Aorta (tissue), 5 donors: Measurements from ENCODE around the gene EMC10. TPM values are rescaled to one million over a fixed set of nuclear protein-coding genes. Genes with fewer than 3 reads are reported as not detected.
"Not testable (repeated sequence)": the region's sequence is repeated elsewhere in the genome, so short reads cannot be mapped to it uniquely, and the experiment has no call there.

Experiments
- ATAC-seq: fragments of 200-7000 bp; cut with Tn5 transposase; one replicate; pipeline ENCODE4 v1.9.1; 2022; ENCODE audit warnings: moderate library complexity; ENCODE audit not compliant: low FRiP score
- DNase-seq, 2 donors: peaks; one replicate each; pipeline ENCODE4 v3.0.0-alpha.2; 2020
- H3K27ac ChIP-seq, 2 donors: one replicate each; pipeline ENCODE4 v1.5.1; 2013; ENCODE audit warnings: low read length in 2 of 2, mild to moderate bottlenecking in 2 of 2, moderate library complexity in 2 of 2, control low read depth in 1 of 2, inconsistent platforms in 1 of 2, low read depth in 1 of 2
- H3K27me3 ChIP-seq, 2 donors: one replicate each; pipeline ENCODE4 v1.6.1; 2013; ENCODE audit warnings: control low read depth in 1 of 2, low read length in 1 of 2, mild to moderate bottlenecking in 1 of 2, moderate library complexity in 1 of 2; ENCODE audit not compliant: insufficient read depth in 2 of 2, control insufficient read depth in 1 of 2
- H3K36me3 ChIP-seq, 2 donors: one replicate each; pipeline ENCODE4 v1.6.1; 2013; ENCODE audit warnings: control low read depth in 1 of 2, low read length in 1 of 2, mild to moderate bottlenecking in 1 of 2; ENCODE audit not compliant: insufficient read depth in 2 of 2, control insufficient read depth in 1 of 2
- H3K4me1 ChIP-seq, 2 donors: one replicate each; pipeline ENCODE4 v1.6.1; 2013; ENCODE audit warnings: low read length in 2 of 2, control low read depth in 1 of 2, mild to moderate bottlenecking in 1 of 2, moderate library complexity in 1 of 2; ENCODE audit not compliant: insufficient read depth in 2 of 2, control insufficient read depth in 1 of 2
- H3K4me3 ChIP-seq, 2 donors: one replicate each; pipeline ENCODE4 v1.5.1; 2013; ENCODE audit warnings: low read length in 2 of 2, control low read depth in 1 of 2, mild to moderate bottlenecking in 1 of 2
- H3K9me3 ChIP-seq: one replicate; pipeline ENCODE4 v1.6.1; 2013; ENCODE audit warnings: mild to moderate bottlenecking, low read length; ENCODE audit not compliant: control insufficient read depth
- WGBS, 2 donors: extraction: QIAGEN DNeasy Blood & Tissue Kit; methylation state at CpG; one replicate each; pipeline ENCODE4 v1.1.7; 2013; 5-methylcytosine and 5-hydroxymethylcytosine counted together
- intact Hi-C, 2 donors: fragments of 100-400 bp; cut with DNase I; formaldehyde crosslinking; loops; one replicate each; pipeline versions ENCODE4 v1.14.2 to v1.15.0; 2022
- polyA plus RNA-seq, 2 donors: library from polyadenylated mRNA; stranded (reverse); fragments of 200-250 nt; gene quantifications; one replicate each; pipeline ENCODE4 v1.2.3, GENCODE V29; 2013
- total RNA-seq, 2 donors: library from RNA; stranded (reverse); fragmentation: NEBNext Ultra II Directional; extraction: Animal tissue kit (Norgen Biotek cat#: 25700); gene quantifications; one replicate each; pipeline ENCODE4 v1.2.1, GENCODE V29; 2021
- donor health status: healthy with polysubstance abuse.
- donor health status: Bipolar disorder and iron deficiency.
- donor health status: DM: no; HTN: no; CAD: no.
- donor health status: DM: no; HTN: no; CAD: no.
- donor health status: DM: yes; HTN: yes; CAD: no.

Gene EMC10
- total and polyA plus RNA-seq, 4 donors: 65.2 to 111 (median 83.1) TPM

DNA sequence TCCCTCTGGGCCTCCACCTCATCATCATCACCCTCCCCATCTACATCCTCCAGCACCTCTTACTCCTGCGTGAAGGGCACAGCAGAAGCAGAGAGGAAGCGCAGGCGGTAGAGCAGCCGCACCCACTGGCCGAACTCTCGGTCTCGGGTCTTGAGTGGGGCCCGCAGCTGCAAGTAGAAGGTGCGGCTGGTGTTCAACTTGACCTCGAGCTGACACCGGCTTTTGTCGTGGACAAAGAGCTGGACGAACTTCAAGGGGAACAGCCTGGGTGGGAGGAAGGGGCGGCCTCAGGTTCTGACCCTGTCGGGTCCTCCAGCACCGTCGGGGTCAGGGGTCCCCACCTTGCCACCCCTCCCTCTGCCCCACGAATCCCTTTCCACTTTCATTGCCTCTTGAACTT, 8.7 kb upstream of the EMC10 start:
- ATAC-seq: no peak
- WGBS, 2 donors: 83 to 89% methylated on average over 18 of the region's 18 CpGs
- Histone ChIP-seq H3K4me1 (no peaks in the 10 kb centered on the region), H3K9me3 (no peaks in the 10 kb centered on the region), H3K27ac (no peak overlapping the region), H3K4me3 (no peak overlapping the region), H3K27me3 (no peaks in the 10 kb centered on the region), H3K36me3 (no peaks in the 10 kb centered on the region)
- DNase-seq: no peak
- intact Hi-C loops: no loop called here

GRCh38 chr19:50468818-50469217, 7.5 kb upstream of the EMC10 start:
- 84 to 87% methylated on average over 6 of the region's 6 CpGs for WGBS, 2 donors
- intact Hi-C loops: no loop called here
- H3K4me3 ChIP-seq: no peak overlapping the region
- H3K27ac ChIP-seq: no peak overlapping the region
- H3K36me3 ChIP-seq: no peaks in the 10 kb centered on the region
- no peaks in the 10 kb centered on the region for H3K27me3 ChIP-seq
- DNase-seq: no peak
- H3K9me3 ChIP-seq: no peaks in the 10 kb centered on the region
- ATAC-seq: no peak
- H3K4me1 ChIP-seq: no peaks in the 10 kb centered on the region

GRCh38 chr19:50473336-50473735, 3.0 kb upstream of the EMC10 start:
- intact Hi-C loops, H3K4me1 ChIP-seq, H3K27me3 ChIP-seq, H3K27ac ChIP-seq, H3K9me3 ChIP-seq, ATAC-seq, H3K4me3 ChIP-seq, H3K36me3 ChIP-seq, DNase-seq: not testable (repeated sequence)
- WGBS, 2 donors: 50 to 60% methylated on average over 3 of the region's 3 CpGs

GRCh38 chr19:50475101-50475568, 1.2 kb upstream of the EMC10 start:
- H3K36me3 ChIP-seq: no peaks in the 10 kb centered on the region
- ATAC-seq (no peak), DNase-seq (peak in 1 of 2 donors; percentile 73)
- H3K9me3 ChIP-seq: no peaks in the 10 kb centered on the region
- no peaks in the 10 kb centered on the region for H3K4me1 ChIP-seq
- H3K27me3 ChIP-seq: no peaks in the 10 kb centered on the region
- H3K27ac ChIP-seq: no peak overlapping the region
- H3K4me3 ChIP-seq: no peak overlapping the region
- 71 to 77% methylated on average over 12 of the region's 12 CpGs for WGBS, 2 donors
- intact Hi-C loops: no loop called here

DNA sequence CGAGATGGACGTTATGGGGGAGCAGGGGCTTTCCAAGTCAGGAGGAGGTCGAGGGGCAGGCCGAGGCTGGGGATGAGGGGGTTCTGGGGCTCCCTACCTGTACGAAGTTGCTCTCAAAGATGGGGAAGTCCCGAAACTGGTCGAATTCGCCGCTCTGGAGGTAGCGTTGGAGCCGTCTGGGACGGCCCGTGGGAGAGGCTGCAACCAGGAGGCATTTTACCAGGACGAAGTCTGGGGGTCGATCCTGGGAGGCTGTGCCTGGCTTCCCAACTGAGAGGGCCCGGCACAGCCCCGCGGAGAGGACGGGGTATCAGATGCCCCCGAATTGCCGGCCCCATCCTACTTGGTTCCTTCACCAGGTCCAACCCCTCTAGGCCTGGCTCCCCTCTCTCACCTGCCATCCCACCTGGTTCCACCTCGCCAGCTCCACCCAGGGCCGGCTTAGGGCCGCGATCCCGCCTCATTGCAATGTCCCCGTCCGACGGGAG, 527 bp upstream of the EMC10 start:
- Histone ChIP-seq H3K4me1 (no peaks in the 10 kb centered on the region), H3K36me3 (peaks cover 0 to 4% of the 10 kb centered on the region in 2 donors), H3K27me3 (no peaks in the 10 kb centered on the region), H3K9me3 (no peaks in the 10 kb centered on the region), H3K4me3 (no peak overlapping the region), H3K27ac (no peak overlapping the region)
- DNase-seq: peak in 1 of 2 donors; percentile 71
- intact Hi-C loops: loop anchor here in 1 of 2 donors (2.0 kb wide), 1 partner anchor 37 kb away; the partner anchor contains the start of gene ASPDH
- WGBS, 2 donors: 68 to 72% methylated on average over 28 to 29 of the region's 29 CpGs
- no peak for ATAC-seq

GRCh38 chr19:50476907-50477238, 566 bp downstream of the EMC10 start:
- H3K27me3 ChIP-seq: no peaks in the 10 kb centered on the region
- peaks cover 0 to 4% of the 10 kb centered on the region in 2 donors for H3K36me3 ChIP-seq
- no peak for DNase-seq
- ATAC-seq: no peak
- no peak overlapping the region for H3K27ac ChIP-seq
- H3K4me3 ChIP-seq: peak overlapping the region; percentile 62 to 78
- H3K4me1 ChIP-seq: no peaks in the 10 kb centered on the region
- intact Hi-C loops: loop anchor here in 1 of 2 donors (2.0 kb wide), 1 partner anchor 36 kb away; the partner anchor contains the start of gene ASPDH
- H3K9me3 ChIP-seq: no peaks in the 10 kb centered on the region
- WGBS, 2 donors: 14 to 17% methylated on average over 20 of the region's 20 CpGs

- Histone ChIP-seq H3K36me3 (peaks cover 0 to 4% of the 10 kb centered on the region in 2 donors), H3K4me1 (no peaks in the 10 kb centered on the region), H3K27ac (no peak overlapping the region), H3K9me3 (no peaks in the 10 kb centered on the region), H3K27me3 (no peaks in the 10 kb centered on the region), H3K4me3 (no peak overlapping the region)
- DNase-seq (peak in 1 of 2 donors; percentile 64), ATAC-seq (no peak)
- intact Hi-C loops: loop anchor here in 1 of 2 donors (2.0 kb wide), 1 partner anchor 35 kb away; the partner anchor contains the start of gene ASPDH
- 92 to 94% methylated on average over 17 of the region's 17 CpGs for WGBS, 2 donors
Measured at GRCh38 chr19:50477751-50478515, 1.6 kb downstream of the EMC10 start.

DNA sequence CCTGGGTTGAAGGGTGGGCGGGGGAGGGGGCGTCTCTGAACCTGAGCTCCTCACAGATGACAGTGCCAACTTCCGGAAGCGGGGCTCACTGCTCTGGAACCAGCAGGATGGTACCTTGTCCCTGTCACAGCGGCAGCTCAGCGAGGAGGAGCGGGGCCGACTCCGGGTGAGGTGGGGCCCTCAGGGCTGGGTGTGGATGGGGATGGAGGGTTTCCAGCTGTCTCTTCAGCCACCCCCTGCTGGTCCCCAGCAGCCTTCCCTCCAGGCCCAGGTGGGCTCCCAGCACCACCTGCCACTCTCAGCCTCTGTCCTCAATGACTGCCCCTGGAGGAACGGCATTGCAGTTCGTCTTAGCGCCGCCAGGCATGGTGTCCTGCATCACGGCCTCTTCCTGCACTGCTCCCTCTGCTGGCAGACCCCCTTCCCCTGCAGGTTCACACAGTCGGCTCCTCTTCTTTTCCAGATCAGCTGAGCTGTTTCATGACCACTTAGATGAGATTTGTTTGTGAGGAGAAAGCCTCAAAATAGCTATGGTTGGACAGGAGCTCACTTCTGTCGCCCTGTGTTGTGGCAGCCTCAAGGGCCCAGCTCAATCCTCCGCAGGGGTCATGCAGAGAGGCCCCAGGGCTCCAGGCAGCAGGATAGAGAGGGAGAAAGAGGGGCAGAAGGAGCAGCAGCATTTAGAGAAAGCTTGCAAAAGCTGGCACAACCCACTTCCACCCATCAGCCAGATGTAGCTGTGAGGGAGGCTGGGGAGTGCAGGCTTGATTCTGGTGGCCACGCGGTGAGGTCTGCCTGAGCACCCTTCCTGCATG, 2.8 kb downstream of the EMC10 start:
- DNase-seq: peak in 1 of 2 donors; percentile 72
- no peak for ATAC-seq

More for the DNA sequence above, 2.8 kb downstream of the EMC10 start:
- Histone ChIP-seq H3K36me3 (peaks cover 4% of the 10 kb centered on the region in 2 donors), H3K9me3 (no peaks in the 10 kb centered on the region), H3K4me3 (no peak overlapping the region), H3K4me1 (no peaks in the 10 kb centered on the region), H3K27ac (no peak overlapping the region), H3K27me3 (no peaks in the 10 kb centered on the region)
- intact Hi-C loops: no loop called here
- WGBS, 2 donors: 73 to 76% methylated on average over 19 of the region's 19 CpGs
